Tibial artery (tissue), 4 donors: ENCODE measurements around the gene ATPAF2.

ENCODE experiments used
- DNase-seq, 2 donors: peaks; one replicate each; pipeline ENCODE4 v3.0.0-alpha.2; 2019
- H3K27ac ChIP-seq, 2 donors: fragments of 200-600 bp; sonication (generic) in 1 of 2; 1 replicate in 1 of 2; 2 replicates in 1 of 2; pipeline ENCODE4 v1.5.1; 2018 to 2019; ENCODE audit warnings: mild to moderate bottlenecking in 1 of 2
- H3K27me3 ChIP-seq, 2 donors: fragments of 200-600 bp; sonication (generic) in 1 of 2; one replicate each; pipeline versions ENCODE4 v1.5.1 to v1.6.0; 2016 to 2019
- H3K36me3 ChIP-seq, 3 donors: fragments of 200-600 bp; sonication (generic) in 2 of 3; one replicate each; pipeline ENCODE4 v1.5.1; 2016 to 2019; ENCODE audit warnings: mild to moderate bottlenecking in 2 of 3
- H3K4me1 ChIP-seq, 4 donors: fragments of 200-600 bp; sonication (generic) in 2 of 4; 1 replicate in 3 of 4; 2 replicates in 1 of 4; pipeline ENCODE4 v1.5.1; 2016 to 2019
- H3K4me3 ChIP-seq, 2 donors: fragments of 200-600 bp; sonication (generic) in 1 of 2; 1 replicate in 1 of 2; 2 replicates in 1 of 2; pipeline ENCODE4 v1.5.1; 2018 to 2019; ENCODE audit warnings: mild to moderate bottlenecking in 2 of 2
- H3K9me3 ChIP-seq, 3 donors: fragments of 200-600 bp; sonication (generic) in 1 of 3; one replicate each; pipeline ENCODE4 v1.5.1; 2016 to 2019
- intact Hi-C: fragments of 100-400 bp; cut with DNase I; formaldehyde crosslinking; loops from one replicate; pipeline ENCODE4 v1.15.0; 2023; ENCODE audit warnings: low total_unique reads
- TF ChIP-seq, protein P1 (sequence below), 2 experiments: fragments of 200-600 bp in 1 of 2; fragments of 450-650 bp in 1 of 2; IDR thresholded peaks; one replicate each; pipeline ENCODE4 v1.5.1; 2017 to 2019; ENCODE audit warnings: antibody characterized with exemption in 2 of 2, mild to moderate bottlenecking in 1 of 2, moderate library complexity in 1 of 2

Gene ATPAF2

DNA sequence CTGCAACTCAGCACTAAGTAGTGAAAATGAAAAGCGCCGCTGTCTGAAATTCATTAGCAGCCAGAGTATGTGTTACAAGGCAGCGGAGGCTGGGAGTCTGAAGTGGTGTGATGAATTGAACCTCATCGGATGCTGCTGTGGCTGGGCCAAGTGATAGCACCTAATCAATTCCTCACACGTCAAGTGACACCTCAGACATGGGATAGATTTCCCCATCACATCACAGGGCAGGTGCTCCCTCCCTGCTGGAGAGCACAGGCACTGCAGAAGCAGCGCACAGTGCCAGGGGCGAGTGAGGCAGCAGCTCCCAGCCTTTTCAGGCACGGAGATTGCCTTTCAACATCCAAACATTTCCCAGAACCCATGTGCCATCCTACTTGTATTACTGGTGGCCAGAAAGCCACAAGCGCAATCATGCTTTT is 34.1 kb downstream of the ATPAF2 start:
- H3K36me3 ChIP-seq: peaks cover 0 to 54% (median 14%) of the 10 kb centered on the region in 3 donors
- no peaks in the 10 kb centered on the region for H3K27me3 ChIP-seq
- no peaks in the 10 kb centered on the region for H3K4me1 ChIP-seq
- H3K27ac ChIP-seq: no peak overlapping the region
- no peaks in the 10 kb centered on the region for H3K9me3 ChIP-seq
- no peak overlapping the region for H3K4me3 ChIP-seq
- DNase-seq: no peak
- intact Hi-C loops: no loop called here
- TF ChIP-seq, protein P1, sequence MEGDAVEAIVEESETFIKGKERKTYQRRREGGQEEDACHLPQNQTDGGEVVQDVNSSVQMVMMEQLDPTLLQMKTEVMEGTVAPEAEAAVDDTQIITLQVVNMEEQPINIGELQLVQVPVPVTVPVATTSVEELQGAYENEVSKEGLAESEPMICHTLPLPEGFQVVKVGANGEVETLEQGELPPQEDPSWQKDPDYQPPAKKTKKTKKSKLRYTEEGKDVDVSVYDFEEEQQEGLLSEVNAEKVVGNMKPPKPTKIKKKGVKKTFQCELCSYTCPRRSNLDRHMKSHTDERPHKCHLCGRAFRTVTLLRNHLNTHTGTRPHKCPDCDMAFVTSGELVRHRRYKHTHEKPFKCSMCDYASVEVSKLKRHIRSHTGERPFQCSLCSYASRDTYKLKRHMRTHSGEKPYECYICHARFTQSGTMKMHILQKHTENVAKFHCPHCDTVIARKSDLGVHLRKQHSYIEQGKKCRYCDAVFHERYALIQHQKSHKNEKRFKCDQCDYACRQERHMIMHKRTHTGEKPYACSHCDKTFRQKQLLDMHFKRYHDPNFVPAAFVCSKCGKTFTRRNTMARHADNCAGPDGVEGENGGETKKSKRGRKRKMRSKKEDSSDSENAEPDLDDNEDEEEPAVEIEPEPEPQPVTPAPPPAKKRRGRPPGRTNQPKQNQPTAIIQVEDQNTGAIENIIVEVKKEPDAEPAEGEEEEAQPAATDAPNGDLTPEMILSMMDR (IDR thresholded peaks at IDR 0.05): no peak

DNA sequence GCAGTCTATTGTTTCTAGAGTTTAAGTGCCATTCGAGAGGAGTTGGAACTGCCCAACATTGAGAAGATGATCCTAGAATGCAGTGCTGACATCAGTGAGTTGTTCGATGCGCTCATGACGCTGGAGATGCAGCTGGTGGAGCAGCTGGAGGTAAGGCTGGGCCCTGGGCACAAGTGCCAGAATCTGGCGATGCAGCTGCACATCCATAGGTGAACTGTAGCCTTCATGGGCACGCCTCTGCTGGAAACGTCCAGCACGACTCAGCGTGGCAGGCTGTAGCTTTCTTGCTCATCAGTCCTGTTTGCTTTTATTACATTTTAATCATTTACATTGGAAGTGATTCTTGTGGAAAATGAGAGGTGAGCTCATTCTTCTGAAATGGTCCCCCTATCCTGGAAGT is 34.6 kb downstream of the ATPAF2 start:
- Histone ChIP-seq H3K36me3 (peaks cover 0 to 49% (median 10%) of the 10 kb centered on the region in 3 donors), H3K4me1 (no peaks in the 10 kb centered on the region), H3K27me3 (no peaks in the 10 kb centered on the region), H3K9me3 (no peaks in the 10 kb centered on the region), H3K27ac (no peak overlapping the region), H3K4me3 (no peak overlapping the region)
- intact Hi-C loops: no loop called here
- no peak for DNase-seq
- TF ChIP-seq, protein P1 (IDR thresholded peaks at IDR 0.05): no peak

DNA sequence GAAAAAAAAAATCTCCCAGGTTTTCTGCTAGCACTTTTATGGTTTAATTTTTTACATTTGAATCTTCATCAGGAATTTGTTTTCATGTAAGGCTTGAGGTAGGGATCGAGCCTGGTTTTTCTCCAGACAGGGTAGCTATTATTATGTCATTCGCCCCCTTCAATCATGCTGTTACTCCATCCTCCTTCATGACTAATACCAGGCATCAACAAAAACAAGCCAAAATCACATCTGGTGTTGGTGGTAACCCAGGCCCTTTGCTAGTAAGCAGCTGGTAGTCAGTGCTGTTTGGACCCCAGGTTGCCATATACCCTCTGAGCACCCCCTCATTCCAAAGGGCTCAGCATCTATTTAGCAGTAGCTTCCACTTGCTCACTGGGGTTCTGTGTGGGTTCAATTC is 36.8 kb downstream of the ATPAF2 start:
- Histone ChIP-seq H3K4me3 (no peak overlapping the region), H3K27ac (no peak overlapping the region), H3K4me1 (no peaks in the 10 kb centered on the region), H3K27me3 (no peaks in the 10 kb centered on the region), H3K36me3 (peaks cover 0 to 33% (median 0%) of the 10 kb centered on the region in 3 donors), H3K9me3 (no peaks in the 10 kb centered on the region)
- intact Hi-C loops: no loop called here
- DNase-seq: no peak
- TF ChIP-seq, protein P1 (IDR thresholded peaks at IDR 0.05): no peak

DNA sequence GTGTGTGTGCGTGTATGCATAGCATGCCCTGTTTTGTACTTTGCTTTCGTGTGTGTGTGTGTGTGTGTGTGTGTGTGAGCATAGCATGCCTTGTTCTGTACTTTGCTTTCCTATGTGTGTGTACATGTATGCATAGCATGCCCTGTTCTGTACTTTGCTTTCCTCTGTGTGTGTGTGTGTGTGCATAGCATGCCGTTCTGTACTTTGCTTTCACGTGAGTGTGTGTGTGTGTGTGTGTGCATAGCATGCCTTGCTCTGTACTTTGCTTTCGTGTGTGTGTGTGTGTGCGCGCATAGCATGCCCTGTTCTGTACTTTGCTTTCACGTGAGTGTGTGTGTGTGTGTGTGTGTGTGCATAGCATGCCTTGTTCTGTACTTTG is 38.9 kb downstream of the ATPAF2 start:
- no peaks in the 10 kb centered on the region for H3K27me3 ChIP-seq
- no peaks in the 10 kb centered on the region for H3K4me1 ChIP-seq
- peaks cover 0 to 28% (median 0%) of the 10 kb centered on the region in 3 donors for H3K36me3 ChIP-seq
- TF ChIP-seq, protein P1 (IDR thresholded peaks at IDR 0.05): no peak
- DNase-seq: no peak
- H3K4me3 ChIP-seq: no peak overlapping the region
- no peak overlapping the region for H3K27ac ChIP-seq
- intact Hi-C loops: no loop called here
- no peaks in the 10 kb centered on the region for H3K9me3 ChIP-seq

DNA sequence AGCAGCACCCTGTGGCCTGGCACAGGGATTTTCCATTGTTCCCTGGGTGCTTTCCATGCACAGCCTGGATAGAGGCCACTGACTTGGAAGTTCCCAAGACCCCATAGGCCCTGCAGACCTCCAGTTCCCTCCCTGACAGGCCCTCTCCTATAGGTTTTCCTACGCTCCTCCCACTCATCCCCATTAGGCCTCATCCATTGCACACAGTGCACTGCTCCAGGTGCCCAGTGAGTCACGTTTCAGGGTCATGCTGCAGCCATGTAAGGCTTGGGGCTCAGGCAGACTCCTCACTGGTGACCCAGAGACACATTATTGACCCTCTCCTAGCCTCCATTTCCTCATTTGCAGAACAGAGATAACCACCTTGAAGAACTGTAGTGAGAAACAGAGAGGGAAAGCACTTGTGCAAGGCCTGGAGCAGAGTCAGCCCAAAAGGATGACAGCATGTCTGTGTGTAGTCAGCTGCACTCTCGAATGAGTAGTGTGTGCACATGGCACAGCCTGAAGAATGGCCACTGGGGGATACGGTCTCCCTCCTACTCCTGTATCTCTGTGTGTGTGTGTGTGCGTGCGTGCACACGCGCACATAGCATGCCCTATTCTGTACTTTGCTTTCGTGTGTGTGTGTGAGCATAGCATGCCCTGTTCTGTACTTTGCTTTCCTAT is 39.5 kb downstream of the ATPAF2 start:
- Histone ChIP-seq H3K36me3 (peaks cover 0 to 28% (median 0%) of the 10 kb centered on the region in 3 donors), H3K27me3 (no peaks in the 10 kb centered on the region), H3K4me1 (no peaks in the 10 kb centered on the region), H3K27ac (no peak overlapping the region), H3K4me3 (no peak overlapping the region), H3K9me3 (no peaks in the 10 kb centered on the region)
- no peak for DNase-seq
- TF ChIP-seq, protein P1 (IDR thresholded peaks at IDR 0.05): no peak
- intact Hi-C loops: no loop called here
